ENCODE results near the gene TST. TPM values are rescaled to one million over a fixed set of nuclear protein-coding genes. Genes with fewer than 3 reads are reported as not detected.

The TST gene
- total and polyA plus RNA-seq, 2 of the 8 experiments (the other 6 are each of a cell fraction or from before 2014, with no cell fraction given): 22.6 to 61.6 TPM

DNA sequence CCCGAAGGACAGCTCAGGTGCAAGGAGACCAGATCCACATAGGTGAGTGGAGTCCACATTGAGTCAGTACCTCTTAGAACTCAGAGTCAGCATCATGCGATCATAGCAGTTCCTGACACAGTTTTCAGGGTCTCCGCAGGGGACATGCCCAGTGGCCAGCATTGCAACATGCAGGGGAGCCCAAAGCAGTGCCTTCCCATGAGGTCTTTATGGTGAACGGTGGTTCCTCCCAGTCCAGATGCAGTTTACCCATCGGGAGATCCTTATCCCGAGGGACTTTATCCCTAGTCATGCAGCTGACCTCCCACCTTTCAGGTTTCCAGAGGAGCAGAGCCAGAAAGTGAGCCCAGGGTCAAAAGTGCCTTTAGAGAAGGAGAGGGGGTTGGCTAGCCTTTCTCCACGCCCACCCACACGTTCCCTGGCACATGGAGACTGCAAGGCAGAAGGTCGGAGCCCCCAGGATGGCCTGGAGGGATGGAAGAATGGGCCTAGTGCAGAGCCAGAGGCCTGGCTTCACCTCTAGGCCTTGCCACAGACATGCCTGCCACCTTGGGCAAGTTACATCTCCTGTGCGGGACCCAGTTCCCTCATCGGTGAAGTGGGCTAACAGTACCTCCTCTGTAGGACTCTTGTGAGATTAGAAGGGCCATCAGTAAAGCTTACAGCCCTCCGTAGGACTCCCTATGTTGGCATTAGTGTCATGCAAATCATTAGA is 38.7 kb upstream of the TST start (continued):
- TF ChIP-seq, protein P1, sequence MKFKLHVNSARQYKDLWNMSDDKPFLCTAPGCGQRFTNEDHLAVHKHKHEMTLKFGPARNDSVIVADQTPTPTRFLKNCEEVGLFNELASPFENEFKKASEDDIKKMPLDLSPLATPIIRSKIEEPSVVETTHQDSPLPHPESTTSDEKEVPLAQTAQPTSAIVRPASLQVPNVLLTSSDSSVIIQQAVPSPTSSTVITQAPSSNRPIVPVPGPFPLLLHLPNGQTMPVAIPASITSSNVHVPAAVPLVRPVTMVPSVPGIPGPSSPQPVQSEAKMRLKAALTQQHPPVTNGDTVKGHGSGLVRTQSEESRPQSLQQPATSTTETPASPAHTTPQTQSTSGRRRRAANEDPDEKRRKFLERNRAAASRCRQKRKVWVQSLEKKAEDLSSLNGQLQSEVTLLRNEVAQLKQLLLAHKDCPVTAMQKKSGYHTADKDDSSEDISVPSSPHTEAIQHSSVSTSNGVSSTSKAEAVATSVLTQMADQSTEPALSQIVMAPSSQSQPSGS (IDR thresholded peaks at IDR 0.05; ENCODE audit: low read length): no peak
- TF ChIP-seq YY1 (IDR thresholded peaks at IDR 0.05; ENCODE audit: low read depth, low read length) (no peak), SUZ12 (IDR thresholded peaks at IDR 0.05; ENCODE audit: low read length) (no peak), PHF8 (conservative IDR thresholded peaks at IDR 0.05; ENCODE audit: low read depth, low read length) (no peak), TAF1 (IDR thresholded peaks at IDR 0.05; ENCODE audit: low read depth, low read length) (no peak)

Data from H1 (cell line).